T-cell (primary cell): ENCODE measurements around the gene TMEM80. TPM values are rescaled to one million over a fixed set of nuclear protein-coding genes. Genes with fewer than 3 reads are reported as not detected.

ENCODE experiments used
- ATAC-seq, 4 experiments: fragments of 200-7000 bp in 3 of 4; fragments of 150-1000 bp in 1 of 4; cut with Tn5 transposase; replicated peaks in 1 of 4; 1 replicate in 3 of 4; 2 replicates in 1 of 4; pipeline ENCODE4 v1.10.0; 2021; ENCODE audit warnings: moderate library complexity in 3 of 4, mild to moderate bottlenecking in 2 of 4, moderate number of reproducible peaks in 1 of 4
- CTCF ChIA-PET, 2 donors: fragments of 300-600 bp; sonication (Branson Sonifier 250); formaldehyde crosslinking; loops; one replicate each; lab custom pipeline; 2022; ENCODE audit warnings: antibody characterized with exemption in 2 of 2; lab: Charles Lee
- POLR2A ChIA-PET, 2 donors: fragments of 300-600 bp; sonication (Branson Sonifier 250); formaldehyde crosslinking; loops; one replicate each; lab custom pipeline; 2022; ENCODE audit warnings: antibody characterized with exemption in 2 of 2; lab: Charles Lee
- DNase-seq, 35 experiments: peaks; one replicate each; pipeline versions ENCODE4 v3.0.0 to v3.0.0-alpha.2; 2013 to 2023
- H3K27ac ChIP-seq: one replicate; pipeline ENCODE4 v1.5.1; 2013; ENCODE audit warnings: low read length
- H3K27me3 ChIP-seq, 2 experiments: replicated peaks in 1 of 2; 1 replicate in 1 of 2; 2 replicates in 1 of 2; pipeline versions ENCODE4 v1.6.1 to v1.7.0; 2013; ENCODE audit warnings: low read length in 1 of 2, mixed read lengths in 1 of 2; ENCODE audit not compliant: control insufficient read depth in 2 of 2, insufficient read depth in 2 of 2; ENCODE audit errors: extremely low read depth in 1 of 2
- H3K36me3 ChIP-seq, 2 donors: 1 replicate in 1 of 2; 2 replicates in 1 of 2; pipeline versions ENCODE4 v1.6.1 to v1.7.0; 2013; ENCODE audit warnings: low read length in 1 of 2; ENCODE audit not compliant: control insufficient read depth in 2 of 2, insufficient read depth in 1 of 2; ENCODE audit errors: extremely low read depth in 1 of 2
- H3K4me1 ChIP-seq, 2 experiments: 1 replicate in 1 of 2; 2 replicates in 1 of 2; pipeline versions ENCODE4 v1.6.1 to v1.7.0; 2013; ENCODE audit warnings: low read length in 2 of 2, mixed read lengths in 1 of 2; ENCODE audit not compliant: insufficient read depth in 2 of 2, control insufficient read depth in 1 of 2; ENCODE audit errors: extremely low read depth in 1 of 2
- H3K4me3 ChIP-seq, 2 donors: 1 replicate in 1 of 2; 2 replicates in 1 of 2; pipeline versions ENCODE4 v1.5.1 to v1.7.0; 2013; ENCODE audit warnings: mild to moderate bottlenecking in 2 of 2, low read length in 1 of 2, moderate library complexity in 1 of 2; ENCODE audit not compliant: control insufficient read depth in 1 of 2; ENCODE audit errors: extremely low read depth in 1 of 2
- H3K9me3 ChIP-seq: 2 replicates; pipeline ENCODE4 v1.7.0; 2013
- H3K27ac Mint-ChIP-seq, 2 donors: one replicate each; pipeline ENCODE4 v1.8.0; 2020 to 2021; ENCODE audit warnings: mild to moderate bottlenecking in 2 of 2, mixed read lengths in 2 of 2
- H3K27me3 Mint-ChIP-seq, 2 donors: one replicate each; pipeline ENCODE4 v1.8.0; 2021 to 2022; ENCODE audit warnings: mixed read lengths in 2 of 2
- H3K36me3 Mint-ChIP-seq: one replicate; pipeline ENCODE4 v1.8.0; 2021; ENCODE audit warnings: mixed read lengths
- H3K4me1 Mint-ChIP-seq, 3 donors: one replicate each; pipeline ENCODE4 v1.8.0; 2020 to 2022; ENCODE audit warnings: mixed read lengths in 3 of 3, mild to moderate bottlenecking in 1 of 3
- H3K4me3 Mint-ChIP-seq, 3 donors: one replicate each; pipeline ENCODE4 v1.8.0; 2020 to 2022; ENCODE audit warnings: mild to moderate bottlenecking in 3 of 3, mixed read lengths in 3 of 3, moderate library complexity in 3 of 3
- H3K9me3 Mint-ChIP-seq, 3 donors: one replicate each; pipeline ENCODE4 v1.8.0; 2020 to 2022; ENCODE audit warnings: mixed read lengths in 3 of 3
- WGBS: methylation state at CpG from one replicate; pipeline ENCODE4 v1.1.5; 2013; ENCODE audit warnings: missing lambda C conversion rate; ENCODE audit not compliant: insufficient coverage; 5-methylcytosine and 5-hydroxymethylcytosine counted together
- total RNA-seq, 35 experiments: library from RNA in 6 of 35; stranded (reverse) in 6 of 35; fragments of 120-200 nt in 1 of 35; gene quantifications; one replicate each; pipeline versions ENCODE4 v1.2.1 to v1.2.4 and lab custom pipeline; 2013 to 2026

The TMEM80 gene
- total RNA-seq, 5 donors from 2014 or later (not counting 1 experiment from before 2014, with no cell fraction given), result 21.2 to 43.9 (median 42.4) TPM

DNA sequence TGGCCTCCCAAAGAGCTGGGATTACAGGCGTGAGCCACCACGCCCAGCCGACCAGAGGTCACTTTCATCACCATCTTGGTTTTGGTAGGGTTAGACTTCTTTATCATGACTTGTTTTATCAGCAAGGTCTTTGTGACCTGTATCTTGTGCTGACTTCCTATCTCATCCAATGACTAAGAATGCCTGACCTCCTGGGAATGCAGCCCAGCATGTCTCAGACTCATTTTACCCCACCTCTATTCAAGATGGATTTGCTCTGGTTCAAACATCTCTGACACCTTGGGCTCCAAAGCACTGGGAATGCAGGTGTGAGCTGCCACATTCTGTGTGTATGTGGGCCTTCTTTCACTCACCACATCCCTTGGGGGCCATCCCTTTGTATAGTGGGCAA, 46.5 kb downstream of the TMEM80 start:
- no peak for DNase-seq
- Histone ChIP-seq H3K27me3 (peaks cover 0 to 4% of the 10 kb centered on the region in 2 experiments), H3K4me3 (no peak overlapping the region), H3K4me1 (peaks cover 5 to 18% of the 10 kb centered on the region in 2 experiments), H3K27ac (no peak overlapping the region), H3K36me3 (no peaks in the 10 kb centered on the region), H3K9me3 (no peaks in the 10 kb centered on the region)
- POLR2A ChIA-PET, result no interaction called here
- CTCF ChIA-PET, result no interaction called here
- no peak for ATAC-seq
- H3K4me1 Mint-ChIP-seq, result peaks cover 18 to 22% (median 19%) of the 10 kb centered on the region in 3 donors
- no peaks in the 10 kb centered on the region for H3K27me3 Mint-ChIP-seq
- H3K9me3 Mint-ChIP-seq, result no peaks in the 10 kb centered on the region
- H3K27ac Mint-ChIP-seq, result no peak overlapping the region
- no CpG with 5 or more reads among the region's 3 CpGs for WGBS
- H3K36me3 Mint-ChIP-seq, result no peaks in the 10 kb centered on the region
- no peak overlapping the region for H3K4me3 Mint-ChIP-seq

DNA sequence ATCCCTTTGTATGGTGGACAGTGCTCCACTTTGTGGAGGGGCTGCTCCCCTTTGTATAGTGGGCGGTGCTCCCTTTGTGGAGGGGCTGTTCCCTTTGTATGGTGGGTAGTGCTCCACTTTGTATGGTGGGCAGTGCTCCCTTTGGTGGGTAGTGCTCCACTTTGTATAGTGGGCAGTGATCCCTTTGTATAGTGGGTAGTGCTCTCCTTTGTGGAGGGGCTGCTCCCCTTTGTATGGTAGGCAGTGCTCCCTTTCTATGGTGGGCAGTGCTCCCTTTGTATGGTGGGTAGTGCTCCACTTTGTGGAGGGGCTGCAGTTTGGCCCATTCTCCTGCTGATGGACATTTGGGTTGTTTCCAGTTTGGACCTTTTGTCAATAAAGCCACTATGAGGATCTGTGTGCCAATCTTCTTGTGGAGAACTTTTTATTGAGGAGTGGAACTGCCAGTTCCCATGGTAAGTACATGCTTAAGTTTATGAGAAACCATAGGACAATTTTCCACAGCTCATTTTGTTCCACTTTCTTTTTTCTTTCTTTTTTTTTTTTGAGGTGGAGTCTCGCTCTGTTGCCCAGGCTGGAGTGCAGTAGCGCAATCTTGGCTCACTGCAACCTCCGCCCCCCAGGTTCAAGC, 47.1 kb downstream of the TMEM80 start:
- H3K9me3 Mint-ChIP-seq, result no peaks in the 10 kb centered on the region
- H3K4me3 Mint-ChIP-seq, result no peak overlapping the region
- H3K36me3 Mint-ChIP-seq, result no peaks in the 10 kb centered on the region
- Histone ChIP-seq H3K27me3 (peaks cover 0 to 4% of the 10 kb centered on the region in 2 experiments), H3K4me3 (no peak overlapping the region), H3K4me1 (peaks cover under 1 to 13% of the 10 kb centered on the region in 2 experiments), H3K27ac (no peak overlapping the region), H3K36me3 (no peaks in the 10 kb centered on the region), H3K9me3 (no peaks in the 10 kb centered on the region)
- no peak for DNase-seq
- CTCF ChIA-PET, result no interaction called here
- no peaks in the 10 kb centered on the region for H3K27me3 Mint-ChIP-seq
- WGBS, result 100% methylated on average over 1 of the region's 4 CpGs
- no peak overlapping the region for H3K27ac Mint-ChIP-seq
- H3K4me1 Mint-ChIP-seq, result peaks cover 13 to 17% (median 14%) of the 10 kb centered on the region in 3 donors
- ATAC-seq, result no peak
- POLR2A ChIA-PET, result interaction anchor here in 1 of 2 donors (0.7 kb wide), 1 partner anchor 283 kb away, joined by 6 read pairs; no protein-coding TSS in a partner anchor

DNA sequence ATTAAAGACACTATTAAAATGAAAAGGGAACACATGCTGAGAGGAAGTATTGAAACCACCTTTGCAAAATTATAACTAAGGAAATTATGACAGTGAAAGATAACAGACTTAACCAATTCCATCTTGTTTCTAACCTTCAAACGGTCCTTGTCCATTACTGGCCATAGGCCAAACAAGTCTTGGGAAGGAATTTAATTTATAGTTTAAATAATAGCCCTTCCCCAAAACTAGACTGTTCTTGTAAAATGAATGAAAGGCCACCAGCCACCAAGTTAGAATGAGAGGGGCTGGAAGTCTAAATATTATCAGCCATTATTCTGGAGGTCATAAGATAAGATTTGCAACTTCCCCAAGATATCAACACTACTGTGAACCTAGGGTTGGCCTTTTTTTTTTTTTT, 49.8 kb downstream of the TMEM80 start:
- peaks cover 0 to 2% of the 10 kb centered on the region in 2 experiments for H3K27me3 ChIP-seq
- H3K36me3 ChIP-seq, result no peaks in the 10 kb centered on the region
- no peak for ATAC-seq
- no peak overlapping the region for H3K27ac ChIP-seq
- Mint-ChIP-seq H3K4me1 (peaks cover 21 to 24% (median 21%) of the 10 kb centered on the region in 3 donors), H3K27ac (no peak overlapping the region), H3K36me3 (no peaks in the 10 kb centered on the region), H3K4me3 (peak overlapping the region in 1 of 3 donors; percentile 36), H3K27me3 (no peaks in the 10 kb centered on the region), H3K9me3 (no peaks in the 10 kb centered on the region)
- no peak overlapping the region for H3K4me3 ChIP-seq
- POLR2A ChIA-PET, result interaction anchor here in 1 of 2 donors (0.7 kb wide), 1 partner anchor 198 kb away, joined by 3 read pairs; no protein-coding TSS in a partner anchor
- H3K4me1 ChIP-seq, result peaks cover 0 to 26% of the 10 kb centered on the region in 2 experiments
- DNase-seq, result no peak
- CTCF ChIA-PET, result no interaction called here
- WGBS, result no CpG with 5 or more reads among the region's 1 CpG
- no peaks in the 10 kb centered on the region for H3K9me3 ChIP-seq

DNA sequence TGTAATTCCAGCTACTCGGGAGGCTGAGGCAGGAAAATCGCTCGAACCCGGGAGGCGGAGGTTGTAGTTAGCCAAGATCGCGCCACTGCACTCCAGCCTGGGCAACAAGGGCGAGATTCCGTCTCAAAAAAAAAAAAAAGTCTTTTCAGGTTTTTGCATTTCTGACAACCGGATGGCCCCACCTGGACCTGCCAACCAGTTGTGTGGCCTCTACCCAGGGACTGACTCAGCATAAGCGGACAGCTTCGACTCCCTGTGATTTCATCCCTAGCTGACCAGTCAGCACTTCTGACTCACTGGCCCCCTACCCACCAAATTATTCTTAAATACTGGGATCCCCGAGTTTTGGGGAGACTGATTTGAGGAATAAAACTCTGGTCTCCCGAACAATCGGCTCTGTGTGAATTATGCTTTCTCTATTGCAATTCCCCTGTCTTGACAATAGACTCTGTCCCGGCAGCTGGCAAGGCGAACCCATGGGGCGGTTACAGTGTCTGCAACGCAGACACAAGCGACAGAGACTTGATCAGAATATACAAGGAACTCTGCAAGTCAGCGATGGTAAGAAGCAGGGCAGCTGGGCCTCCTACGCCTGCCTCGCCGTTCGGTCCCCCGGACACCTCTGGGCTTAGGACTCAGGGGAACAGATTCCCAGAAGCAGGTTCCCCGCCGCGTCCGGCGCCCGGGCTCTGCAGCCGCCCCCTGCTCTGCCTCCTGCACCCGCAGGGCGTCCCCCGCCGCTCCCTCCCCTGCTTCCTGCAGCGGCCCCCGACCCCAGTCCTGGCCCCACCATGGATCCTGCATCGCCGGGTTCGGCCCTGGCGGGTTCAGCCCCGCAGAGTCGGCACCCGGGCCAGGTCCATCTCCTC, 50.9 kb downstream of the TMEM80 start:
- CTCF ChIA-PET, result interaction anchor here (0.7 to 1.3 kb wide), 2 partner anchors 22 to 192 kb away, joined by 3 to 6 read pairs; no protein-coding TSS in a partner anchor
- Histone ChIP-seq H3K27ac (no peak overlapping the region), H3K9me3 (no peaks in the 10 kb centered on the region), H3K27me3 (no peaks in the 10 kb centered on the region), H3K4me1 (peaks cover 0 to 26% of the 10 kb centered on the region in 2 experiments), H3K4me3 (peak overlapping the region; percentile 48 to 59), H3K36me3 (no peaks in the 10 kb centered on the region)
- POLR2A ChIA-PET, result no interaction called here
- peak in 19 of 35 experiments; percentile 10 to 57 (median 33) for DNase-seq
- peak overlapping the region; percentile 80 to 86 (median 82) for H3K4me3 Mint-ChIP-seq
- no peaks in the 10 kb centered on the region for H3K9me3 Mint-ChIP-seq
- H3K36me3 Mint-ChIP-seq, result no peaks in the 10 kb centered on the region
- H3K4me1 Mint-ChIP-seq, result peaks cover 21 to 24% (median 21%) of the 10 kb centered on the region in 3 donors
- ATAC-seq, result peak; percentile 50 to 65 (median 51)
- peak overlapping the region; percentile 71 to 74 for H3K27ac Mint-ChIP-seq
- H3K27me3 Mint-ChIP-seq, result no peaks in the 10 kb centered on the region
- WGBS, result 25% methylated on average over 42 of the region's 46 CpGs

DNA sequence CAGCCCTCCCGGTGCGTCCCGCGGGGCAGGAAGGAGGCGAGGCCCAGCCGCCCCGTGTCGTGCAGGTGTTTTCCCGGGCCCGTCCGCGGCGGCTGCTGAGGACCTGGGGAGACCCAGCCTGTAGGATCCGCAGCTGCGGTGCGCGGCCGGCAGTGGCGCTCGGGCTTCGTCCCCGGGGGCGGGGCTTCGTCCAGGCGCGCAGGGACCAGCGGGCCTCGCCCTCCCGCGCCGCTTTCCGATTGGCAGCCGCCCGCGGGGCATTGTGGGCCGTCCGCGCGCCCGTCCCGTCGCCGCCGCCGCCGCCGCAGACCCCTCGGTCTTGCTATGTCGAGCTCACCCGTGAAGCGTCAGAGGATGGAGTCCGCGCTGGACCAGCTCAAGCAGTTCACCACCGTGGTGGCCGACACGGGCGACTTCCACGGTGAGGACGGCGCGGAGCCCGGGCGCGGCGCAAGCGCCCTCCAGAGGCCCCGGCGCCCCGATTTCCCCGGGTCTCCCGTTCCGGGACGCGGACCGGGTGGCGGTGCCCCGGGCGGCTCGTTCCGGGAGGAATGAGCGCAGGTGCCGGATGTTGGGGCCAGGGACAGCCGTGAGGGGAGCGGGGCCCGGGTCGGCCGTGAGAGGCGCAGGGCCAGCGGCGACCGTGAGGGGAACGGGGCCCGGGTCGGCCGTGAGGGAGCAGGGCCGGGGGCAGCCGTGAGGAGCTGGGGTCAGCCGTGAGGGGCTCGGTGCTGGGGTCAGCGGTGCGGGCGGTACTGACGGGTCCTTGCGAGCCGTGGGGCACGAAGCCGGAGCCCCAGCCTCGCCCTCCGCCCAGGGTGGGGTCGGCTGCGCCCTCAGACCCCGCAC, 51.8 kb downstream of the TMEM80 start, which contains the start of gene TALDO1:
Gene TALDO1 (plus strand): TSS at position 307 of the 849 bp plus-strand sequence. CDS start 18 bp downstream, at position 325.
- no peaks in the 10 kb centered on the region for H3K36me3 Mint-ChIP-seq
- under 1% methylated on average over 112 of the region's 112 CpGs for WGBS
- Histone ChIP-seq H3K27ac (no peak within 1 kb of the TSS), H3K36me3 (no peaks in the 10 kb centered on the region), H3K27me3 (no peaks in the 10 kb centered on the region), H3K4me3 (peak within 1 kb of the TSS; percentile 48 to 59), H3K4me1 (peaks cover 0 to 26% of the 10 kb centered on the region in 2 experiments), H3K9me3 (no peaks in the 10 kb centered on the region)
- H3K4me1 Mint-ChIP-seq, result peaks cover 21 to 24% (median 21%) of the 10 kb centered on the region in 3 donors
- H3K27me3 Mint-ChIP-seq, result no peaks in the 10 kb centered on the region
- ChIA-PET CTCF (interaction anchor here in 1 of 2 donors (0.9 to 1.3 kb wide), 2 partner anchors 21 to 193 kb away, joined by 3 read pairs; no protein-coding TSS in a partner anchor), POLR2A (no interaction called here)
- DNase-seq, result peak; percentile 32 to 83 (median 59)
- peak within 1 kb of the TSS; percentile 74 to 79 for H3K27ac Mint-ChIP-seq
- peak within 1 kb of the TSS; percentile 80 to 86 (median 82) for H3K4me3 Mint-ChIP-seq
- H3K9me3 Mint-ChIP-seq, result no peaks in the 10 kb centered on the region
- peak; percentile 85 to 91 (median 90) for ATAC-seq
